ENCODE results near the gene PQBP1. TPM values are rescaled to one million over a fixed set of nuclear protein-coding genes. Genes with fewer than 3 reads are reported as not detected.

PQBP1 gene
- total and polyA plus RNA-seq, 4 donors, result 33.2 to 146 (median 74.0) TPM

GRCh38 chrX:48913605-48914366 lies 16.1 kb downstream of the PQBP1 start:
- H3K27ac ChIP-seq (ENCODE audit: low read depth in 1 of 2, low read length in 1 of 2), result no peak overlapping the region
- peaks cover 0 to 5% (median 0%) of the 10 kb centered on the region in 4 donors for H3K36me3 ChIP-seq (ENCODE audit: control insufficient read depth in 4 of 4, insufficient read depth in 4 of 4, low read length in 4 of 4)
- no peak overlapping the region for H3K9ac ChIP-seq (ENCODE audit: insufficient read depth in 1 of 2, low read length in 2 of 2)
- H3K4me1 ChIP-seq (ENCODE audit: control insufficient read depth in 5 of 5, insufficient read depth in 5 of 5, low read length in 5 of 5), result peaks cover 2 to 8% (median 5%) of the 10 kb centered on the region in 5 donors
- DNase-seq (no peak), ATAC-seq (ENCODE audit: insufficient read depth, low FRiP score) (no peak)
- TF ChIP-seq, protein P1, sequence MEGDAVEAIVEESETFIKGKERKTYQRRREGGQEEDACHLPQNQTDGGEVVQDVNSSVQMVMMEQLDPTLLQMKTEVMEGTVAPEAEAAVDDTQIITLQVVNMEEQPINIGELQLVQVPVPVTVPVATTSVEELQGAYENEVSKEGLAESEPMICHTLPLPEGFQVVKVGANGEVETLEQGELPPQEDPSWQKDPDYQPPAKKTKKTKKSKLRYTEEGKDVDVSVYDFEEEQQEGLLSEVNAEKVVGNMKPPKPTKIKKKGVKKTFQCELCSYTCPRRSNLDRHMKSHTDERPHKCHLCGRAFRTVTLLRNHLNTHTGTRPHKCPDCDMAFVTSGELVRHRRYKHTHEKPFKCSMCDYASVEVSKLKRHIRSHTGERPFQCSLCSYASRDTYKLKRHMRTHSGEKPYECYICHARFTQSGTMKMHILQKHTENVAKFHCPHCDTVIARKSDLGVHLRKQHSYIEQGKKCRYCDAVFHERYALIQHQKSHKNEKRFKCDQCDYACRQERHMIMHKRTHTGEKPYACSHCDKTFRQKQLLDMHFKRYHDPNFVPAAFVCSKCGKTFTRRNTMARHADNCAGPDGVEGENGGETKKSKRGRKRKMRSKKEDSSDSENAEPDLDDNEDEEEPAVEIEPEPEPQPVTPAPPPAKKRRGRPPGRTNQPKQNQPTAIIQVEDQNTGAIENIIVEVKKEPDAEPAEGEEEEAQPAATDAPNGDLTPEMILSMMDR (IDR thresholded peaks at IDR 0.05; ENCODE audit: control extremely low read depth, extremely low read depth), result no peak
- no peaks in the 10 kb centered on the region for H3K27me3 ChIP-seq (ENCODE audit: control insufficient read depth in 3 of 3, insufficient read depth in 3 of 3, low read length in 2 of 3)
- no peak overlapping the region for H3K4me3 ChIP-seq
- peaks cover 0 to 6% (median 0%) of the 10 kb centered on the region in 4 donors for H3K9me3 ChIP-seq (ENCODE audit: control insufficient read depth in 4 of 4, insufficient read depth in 3 of 4, low read length in 3 of 4)
- 81 to 87% methylated on average over 5 of the region's 5 CpGs for WGBS, 2 donors

- Histone ChIP-seq H3K9ac (ENCODE audit: insufficient read depth in 1 of 2, low read length in 2 of 2) (no peak overlapping the region), H3K36me3 (ENCODE audit: control insufficient read depth in 4 of 4, insufficient read depth in 4 of 4, low read length in 4 of 4) (peaks cover 0 to 5% (median 0%) of the 10 kb centered on the region in 4 donors), H3K4me3 (no peak overlapping the region), H3K27me3 (ENCODE audit: control insufficient read depth in 3 of 3, insufficient read depth in 3 of 3, low read length in 2 of 3) (no peaks in the 10 kb centered on the region), H3K9me3 (ENCODE audit: control insufficient read depth in 4 of 4, insufficient read depth in 3 of 4, low read length in 3 of 4) (peaks cover 0 to 4% (median 0%) of the 10 kb centered on the region in 4 donors), H3K27ac (ENCODE audit: low read depth in 1 of 2, low read length in 1 of 2) (no peak overlapping the region), H3K4me1 (ENCODE audit: control insufficient read depth in 5 of 5, insufficient read depth in 5 of 5, low read length in 5 of 5) (peaks cover 2 to 11% (median 5%) of the 10 kb centered on the region in 5 donors)
- 89% methylated on average over 12 to 13 of the region's 13 CpGs for WGBS, 2 donors
- ATAC-seq (ENCODE audit: insufficient read depth, low FRiP score) (no peak), DNase-seq (no peak)
- TF ChIP-seq, protein P1 (IDR thresholded peaks at IDR 0.05; ENCODE audit: control extremely low read depth, extremely low read depth), result no peak
Measured at GRCh38 chrX:48914593-48915493, 17.1 kb downstream of the PQBP1 start.

- WGBS, 2 donors, result 26 to 33% methylated on average over 17 to 27 of the region's 27 CpGs
- H3K27ac ChIP-seq (ENCODE audit: low read depth in 1 of 2, low read length in 1 of 2), result peak overlapping the region in 1 of 2 donors; percentile 43
- ATAC-seq (ENCODE audit: insufficient read depth, low FRiP score) (peak; percentile 76), DNase-seq (peak; percentile 91 to 92 (median 91))
- TF ChIP-seq, protein P1 (IDR thresholded peaks at IDR 0.05; ENCODE audit: control extremely low read depth, extremely low read depth), result peak; percentile 76
- H3K27me3 ChIP-seq (ENCODE audit: control insufficient read depth in 3 of 3, insufficient read depth in 3 of 3, low read length in 2 of 3), result no peaks in the 10 kb centered on the region
- peaks cover 0 to 3% (median 2%) of the 10 kb centered on the region in 5 donors for H3K4me1 ChIP-seq (ENCODE audit: control insufficient read depth in 5 of 5, insufficient read depth in 5 of 5, low read length in 5 of 5)
- peaks cover 0 to 3% (median 0%) of the 10 kb centered on the region in 4 donors for H3K9me3 ChIP-seq (ENCODE audit: control insufficient read depth in 4 of 4, insufficient read depth in 3 of 4, low read length in 3 of 4)
- peak overlapping the region; percentile 0 for H3K4me3 ChIP-seq
- no peak overlapping the region for H3K9ac ChIP-seq (ENCODE audit: insufficient read depth in 1 of 2, low read length in 2 of 2)
- H3K36me3 ChIP-seq (ENCODE audit: control insufficient read depth in 4 of 4, insufficient read depth in 4 of 4, low read length in 4 of 4), result peaks cover 0 to 5% (median 0%) of the 10 kb centered on the region in 4 donors
Measured at GRCh38 chrX:48917139-48918001, 19.6 kb downstream of the PQBP1 start.
